OCI-LY7 (cell line): ENCODE measurements around the gene CDCA5. TPM values are rescaled to one million over a fixed set of nuclear protein-coding genes. Genes with fewer than 3 reads are reported as not detected.

Source experiments
- BruUV-seq: library from RNA; stranded (reverse); fragments of 400-500 nt; replicated peaks from 2 replicates; lab custom pipeline; 2021; lab: Mats Ljungman, UMichigan
- CTCF ChIA-PET: fragments of 300-600 bp; sonication (Branson Sonifier 250); formaldehyde crosslinking; loops from one replicate; lab custom pipeline; 2022; ENCODE audit warnings: antibody characterized with exemption; ENCODE audit not compliant: unreplicated experiment; lab: Charles Lee
- POLR2A ChIA-PET: fragments of 300-600 bp; sonication (Branson Sonifier 250); formaldehyde crosslinking; loops from one replicate; lab custom pipeline; 2022; ENCODE audit warnings: antibody characterized with exemption; lab: Charles Lee
- DNase-seq: peaks from one replicate; pipeline ENCODE4 v3.0.0-alpha.2; 2015; ENCODE audit warnings: low spot score
- H2AFZ ChIP-seq: fragments of 200-600 bp; sonication (generic), shearing (Covaris generic); 2 replicates; pipeline ENCODE4 v1.6.1; 2014; ENCODE audit warnings: mild to moderate bottlenecking, antibody characterized with exemption, low read length, moderate library complexity
- H3K27ac ChIP-seq: fragments of 200-600 bp; sonication (generic); 2 replicates; pipeline ENCODE4 v1.5.1; 2014; ENCODE audit warnings: mixed run types, low read depth, mild to moderate bottlenecking, moderate library complexity, low read length, inconsistent platforms; ENCODE audit not compliant: poor library complexity, severe bottlenecking
- H3K36me3 ChIP-seq: fragments of 200-600 bp; sonication (generic); 2 replicates; pipeline ENCODE4 v1.6.1; 2014; ENCODE audit warnings: mild to moderate bottlenecking, antibody characterized with exemption, low read length, moderate library complexity, mixed read lengths; ENCODE audit not compliant: insufficient read depth
- H3K4me1 ChIP-seq: fragments of 200-600 bp; sonication (generic); 2 replicates; pipeline ENCODE4 v1.5.1; 2014; ENCODE audit warnings: mild to moderate bottlenecking, low read length; ENCODE audit not compliant: insufficient read depth, poor library complexity, severe bottlenecking
- H3K4me2 ChIP-seq: fragments of 200-600 bp; sonication (generic); 2 replicates; pipeline ENCODE4 v1.6.1; 2014; ENCODE audit warnings: mild to moderate bottlenecking, low read length
- H3K4me3 ChIP-seq: fragments of 200-600 bp; sonication (generic); 2 replicates; pipeline ENCODE4 v1.5.1; 2014; ENCODE audit warnings: mild to moderate bottlenecking, low read depth, low read length; ENCODE audit not compliant: poor library complexity, severe bottlenecking
- H3K79me2 ChIP-seq: fragments of 200-600 bp; sonication (generic); 2 replicates; pipeline ENCODE4 v1.6.1; 2016; ENCODE audit warnings: low read depth, mild to moderate bottlenecking, low read length, moderate library complexity, mixed read lengths; ENCODE audit not compliant: insufficient read depth
- H3K9me2 ChIP-seq: fragments of 200-600 bp; sonication (generic); 2 replicates; pipeline ENCODE4 v1.6.1; 2016; ENCODE audit warnings: mild to moderate bottlenecking, low read length, mixed read lengths; ENCODE audit not compliant: insufficient read depth
- H3K9me3 ChIP-seq: fragments of 200-600 bp; sonication (generic); 2 replicates; pipeline ENCODE4 v1.6.1; 2014; ENCODE audit warnings: mild to moderate bottlenecking, mixed run types, low read length, mixed read lengths
- H4K20me1 ChIP-seq: fragments of 200-600 bp; sonication (generic); 2 replicates; pipeline ENCODE4 v1.6.1; 2014; ENCODE audit warnings: mild to moderate bottlenecking, antibody characterized with exemption, low read length, moderate library complexity, mixed read lengths; ENCODE audit not compliant: insufficient read depth
- EZH2phosphoT487 ChIP-seq: fragments of 200-600 bp; sonication (generic); IDR thresholded peaks from 2 replicates; pipeline ENCODE4 v1.6.1; 2018; ENCODE audit warnings: low read depth, borderline replicate concordance, mild to moderate bottlenecking, mixed run types, antibody characterized with exemption, low read length, moderate library complexity, mixed read lengths
- intact Hi-C: fragments of 100-400 bp; cut with micrococcal nuclease; formaldehyde crosslinking; loops from one replicate; pipeline ENCODE4 v1.10.0; 2022; ENCODE audit not compliant: unreplicated experiment
- total RNA-seq, 2 experiments: library from RNA; depleted of rRNA in 1 of 2; stranded (reverse); fragments of >200 nt in 1 of 2; shearing (Covaris generic) in 1 of 2; gene quantifications; 2 replicates each; pipeline ENCODE4 v1.2.3, GENCODE V29; 2014 to 2022
- TF ChIP-seq, protein P1 (sequence below): fragments of 200-600 bp; sonication (generic); conservative IDR thresholded peaks from 2 replicates; pipeline ENCODE4 v1.5.1; 2014; ENCODE audit warnings: mild to moderate bottlenecking, antibody characterized with exemption, low read length, moderate library complexity, mixed read lengths

CDCA5 gene
- total RNA-seq, 2 experiments from 2014 or later = 135 to 151 TPM

DNA sequence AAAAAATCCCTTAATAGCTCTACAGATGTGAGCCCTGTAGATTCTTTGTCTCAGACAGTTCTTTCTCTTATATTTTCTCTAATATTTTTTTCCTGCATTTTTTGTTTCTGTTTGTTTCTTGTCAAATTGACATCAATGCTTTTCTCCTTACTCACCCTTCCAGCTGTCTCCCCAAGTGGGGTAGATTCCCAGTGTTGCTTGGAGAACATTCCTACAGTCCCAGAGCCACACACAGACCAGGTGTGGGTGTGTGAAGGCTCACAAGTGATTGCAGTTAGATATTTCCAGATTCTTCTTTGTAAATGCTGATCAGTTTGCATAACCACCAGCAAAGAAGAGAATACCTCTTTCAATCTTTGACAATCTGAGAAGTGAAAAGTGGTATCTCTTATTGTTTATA lies 19.6 kb upstream of the CDCA5 start:
- H3K9me2 ChIP-seq = no peaks in the 10 kb centered on the region
- no peaks in the 10 kb centered on the region for H4K20me1 ChIP-seq
- no peak overlapping the region for H3K4me3 ChIP-seq
- peaks cover 9% of the 10 kb centered on the region for H3K79me2 ChIP-seq
- intact Hi-C loops = no loop called here
- CTCF ChIA-PET = no interaction called here
- no peak for DNase-seq
- BruUV-seq = no TSS peak
- no peak overlapping the region for H3K27ac ChIP-seq
- H3K4me1 ChIP-seq = no peaks in the 10 kb centered on the region
- no peak overlapping the region for H3K4me2 ChIP-seq
- H3K9me3 ChIP-seq = no peaks in the 10 kb centered on the region
- H2AFZ ChIP-seq = no peak overlapping the region
- POLR2A ChIA-PET = interaction anchor here (1.2 kb wide), 2 partner anchors 20 to 99 kb away, joined by 3 to 4 read pairs; no protein-coding TSS in a partner anchor
- H3K36me3 ChIP-seq = peaks cover 27% of the 10 kb centered on the region
- TF ChIP-seq, protein P1, sequence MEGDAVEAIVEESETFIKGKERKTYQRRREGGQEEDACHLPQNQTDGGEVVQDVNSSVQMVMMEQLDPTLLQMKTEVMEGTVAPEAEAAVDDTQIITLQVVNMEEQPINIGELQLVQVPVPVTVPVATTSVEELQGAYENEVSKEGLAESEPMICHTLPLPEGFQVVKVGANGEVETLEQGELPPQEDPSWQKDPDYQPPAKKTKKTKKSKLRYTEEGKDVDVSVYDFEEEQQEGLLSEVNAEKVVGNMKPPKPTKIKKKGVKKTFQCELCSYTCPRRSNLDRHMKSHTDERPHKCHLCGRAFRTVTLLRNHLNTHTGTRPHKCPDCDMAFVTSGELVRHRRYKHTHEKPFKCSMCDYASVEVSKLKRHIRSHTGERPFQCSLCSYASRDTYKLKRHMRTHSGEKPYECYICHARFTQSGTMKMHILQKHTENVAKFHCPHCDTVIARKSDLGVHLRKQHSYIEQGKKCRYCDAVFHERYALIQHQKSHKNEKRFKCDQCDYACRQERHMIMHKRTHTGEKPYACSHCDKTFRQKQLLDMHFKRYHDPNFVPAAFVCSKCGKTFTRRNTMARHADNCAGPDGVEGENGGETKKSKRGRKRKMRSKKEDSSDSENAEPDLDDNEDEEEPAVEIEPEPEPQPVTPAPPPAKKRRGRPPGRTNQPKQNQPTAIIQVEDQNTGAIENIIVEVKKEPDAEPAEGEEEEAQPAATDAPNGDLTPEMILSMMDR = no peak

DNA sequence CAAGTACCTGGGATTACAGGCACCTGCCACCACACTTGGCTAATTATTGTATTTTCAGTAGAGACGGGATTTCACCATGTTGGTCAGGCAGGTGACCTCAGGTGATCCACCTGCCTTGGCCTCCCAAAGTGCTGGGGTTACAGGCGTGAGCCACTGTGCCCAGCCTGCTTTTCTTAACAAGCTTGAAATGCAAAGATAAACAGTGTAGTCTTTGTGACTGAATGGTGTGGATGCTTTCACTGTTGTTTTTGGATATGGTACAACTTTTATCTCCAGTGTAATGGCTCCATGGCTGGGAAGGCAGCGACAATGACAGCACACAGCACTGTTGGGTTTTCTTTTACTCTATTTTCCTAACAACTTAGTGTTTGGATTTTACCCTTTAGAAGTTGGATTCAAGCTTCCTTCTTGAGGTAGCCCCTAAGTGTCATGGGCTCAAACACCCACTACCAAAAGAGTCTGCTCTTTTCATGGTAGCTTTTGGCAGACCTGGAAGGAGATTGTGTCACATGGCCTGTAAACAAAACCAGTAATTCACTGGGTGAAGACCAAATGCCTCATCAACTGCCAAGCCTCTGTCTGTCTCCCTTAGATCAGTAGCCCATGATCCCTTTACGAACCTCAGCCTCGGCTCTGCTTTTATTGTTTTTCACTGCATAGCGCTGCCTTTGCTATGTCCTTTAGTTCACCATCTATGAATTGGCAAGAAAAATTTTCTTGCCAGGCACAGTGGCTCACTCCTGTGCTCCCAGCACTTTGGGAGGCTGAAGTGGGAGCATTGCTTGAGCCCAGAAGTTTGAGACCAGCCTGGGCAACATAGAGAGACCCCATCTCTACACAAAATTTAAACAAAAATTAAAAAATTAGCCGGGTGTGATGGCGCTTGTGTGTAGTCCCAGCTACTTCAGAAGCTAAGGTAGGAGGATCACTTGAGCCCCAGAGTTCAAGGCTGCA lies 18.6 kb upstream of the CDCA5 start:
- POLR2A ChIA-PET = interaction anchor here (1.2 kb wide), 2 partner anchors 19 to 98 kb away, joined by 3 to 4 read pairs; no protein-coding TSS in a partner anchor
- CTCF ChIA-PET = interaction anchor here (0.6 kb wide), 1 partner anchor 147 kb away, joined by 3 read pairs; no protein-coding TSS in a partner anchor
- BruUV-seq = no TSS peak
- H3K9me2 ChIP-seq = no peaks in the 10 kb centered on the region
- DNase-seq = no peak
- H3K36me3 ChIP-seq = peaks cover 38% of the 10 kb centered on the region
- intact Hi-C loops = no loop called here
- no peak overlapping the region for H2AFZ ChIP-seq
- peaks cover 18% of the 10 kb centered on the region for H3K79me2 ChIP-seq
- no peak overlapping the region for H3K4me3 ChIP-seq
- H3K9me3 ChIP-seq = no peaks in the 10 kb centered on the region
- no peak for TF ChIP-seq EZH2phosphoT487
- TF ChIP-seq, protein P1 = no peak
- no peak overlapping the region for H3K27ac ChIP-seq
- no peaks in the 10 kb centered on the region for H4K20me1 ChIP-seq
- H3K4me2 ChIP-seq = no peak overlapping the region
- peaks cover under 1% of the 10 kb centered on the region for H3K4me1 ChIP-seq
